ENCODE results near the gene PHLPP1.

- no peak for TF ChIP-seq CTCF (IDR thresholded peaks at IDR 0.05; ENCODE audit: low read depth, low read length)
- no peak for TF ChIP-seq POLR2A (IDR thresholded peaks at IDR 0.05; ENCODE audit: extremely low read depth, insufficient read length)
- no peak for TF ChIP-seq MAX (IDR thresholded peaks at IDR 0.05; ENCODE audit: low read depth, low read length)
- TF ChIP-seq MYC (IDR thresholded peaks at IDR 0.05; ENCODE audit: low read depth, low read length) = no peak
Measured at GRCh38 chr18:62814132-62814759, 98.9 kb downstream of the PHLPP1 start.

Data from NB4 (cell line).